Uterus (tissue), 4 donors: ENCODE data around the gene IDI2. TPM values are rescaled to one million over a fixed set of nuclear protein-coding genes. Genes with fewer than 3 reads are reported as not detected.

Source experiments
- DNase-seq, 2 donors: peaks; one replicate each; pipeline ENCODE4 v3.0.0-alpha.2; 2019 to 2020
- H3K27ac ChIP-seq, 2 donors: fragments of 200-600 bp; sonication (generic); 1 replicate in 1 of 2; 2 replicates in 1 of 2; pipeline ENCODE4 v1.5.1; 2016 to 2018
- H3K27me3 ChIP-seq, 2 donors: fragments of 200-600 bp; sonication (generic); one replicate each; pipeline ENCODE4 v1.5.1; 2018 to 2019; ENCODE audit warnings: control low read depth in 1 of 2
- H3K36me3 ChIP-seq, 2 donors: fragments of 200-600 bp; sonication (generic); one replicate each; pipeline ENCODE4 v1.5.1; 2019; ENCODE audit warnings: control low read depth in 1 of 2
- H3K4me1 ChIP-seq, 2 donors: fragments of 200-600 bp; sonication (generic); one replicate each; pipeline ENCODE4 v1.5.1; 2018 to 2019; ENCODE audit warnings: control low read depth in 1 of 2
- H3K4me3 ChIP-seq, 2 donors: fragments of 200-600 bp; sonication (generic); 1 replicate in 1 of 2; 2 replicates in 1 of 2; pipeline ENCODE4 v1.5.1; 2018 to 2019; ENCODE audit warnings: mild to moderate bottlenecking in 1 of 2
- H3K9me3 ChIP-seq, 2 donors: fragments of 200-600 bp; sonication (generic); one replicate each; pipeline ENCODE4 v1.5.1; 2019; ENCODE audit warnings: control low read depth in 1 of 2
- CTCF ChIP-seq, 4 experiments: fragments of 200-600 bp in 2 of 4; fragments of 450-650 bp in 2 of 4; sonication (generic) in 2 of 4; IDR thresholded peaks; one replicate each; pipeline ENCODE4 v1.5.1; 2016 to 2019; ENCODE audit warnings: antibody characterized with exemption in 4 of 4, mild to moderate bottlenecking in 2 of 4, moderate library complexity in 1 of 4
- POLR2A ChIP-seq, 2 donors: fragments of 450-650 bp; IDR thresholded peaks; one replicate each; pipeline ENCODE4 v1.6.1; 2016; ENCODE audit warnings: antibody characterized with exemption in 2 of 2, mild to moderate bottlenecking in 1 of 2, moderate library complexity in 1 of 2
- intact Hi-C: fragments of 100-400 bp; cut with DNase I; formaldehyde crosslinking; loops from one replicate; pipeline ENCODE4 v1.15.1; 2023; ENCODE audit warnings: low total_unique reads
- total RNA-seq, 4 donors: library from RNA; depleted of rRNA in 3 of 4; stranded (reverse); fragments of >200 nt in 3 of 4; gene quantifications; one replicate each; pipeline versions ENCODE4 v1.1.0 to v1.2.4, GENCODE V29; 2014 to 2023
- donor health status: DM: yes; HTN: yes; CAD: no.

Gene IDI2
- total RNA-seq, 4 donors from 2014 or later: not detected

DNA sequence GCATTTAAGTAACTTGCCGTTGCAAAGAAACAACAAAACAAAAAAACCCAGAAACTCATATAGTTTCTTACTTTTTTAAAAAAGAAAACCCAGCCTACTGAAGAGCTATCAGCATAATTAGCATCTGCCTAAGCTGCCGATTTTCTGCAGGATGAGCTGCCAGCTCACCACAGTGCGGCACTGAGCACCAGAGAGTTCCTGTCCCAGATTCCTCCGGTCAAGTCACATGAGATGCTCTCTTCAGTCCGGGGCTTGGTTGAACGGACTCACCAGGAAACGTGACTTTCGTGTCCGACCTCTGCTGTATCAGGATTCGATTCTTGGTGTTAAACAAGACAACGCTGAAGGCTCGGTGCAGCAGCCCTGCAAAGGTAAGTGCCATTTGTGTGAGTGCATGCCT lies 3.2 kb downstream of the IDI2 start:
- no peaks in the 10 kb centered on the region for H3K27me3 ChIP-seq
- no peak for DNase-seq

GRCh38 chr10:1020958-1021357 lies 4.7 kb downstream of the IDI2 start:
- intact Hi-C loops: no loop called here
- H3K9me3 ChIP-seq: no peaks in the 10 kb centered on the region
- TF ChIP-seq CTCF (IDR thresholded peaks at IDR 0.05) (no peak), POLR2A (IDR thresholded peaks at IDR 0.05) (no peak)
- H3K27me3 ChIP-seq: no peaks in the 10 kb centered on the region
- H3K4me1 ChIP-seq: no peaks in the 10 kb centered on the region
- no peak for DNase-seq
- no peak overlapping the region for H3K4me3 ChIP-seq
- H3K27ac ChIP-seq: no peak overlapping the region
- H3K36me3 ChIP-seq: no peaks in the 10 kb centered on the region

More for the DNA sequence above, 3.2 kb downstream of the IDI2 start:
- Histone ChIP-seq H3K36me3 (no peaks in the 10 kb centered on the region), H3K9me3 (no peaks in the 10 kb centered on the region), H3K27ac (no peak overlapping the region), H3K4me1 (no peaks in the 10 kb centered on the region), H3K4me3 (no peak overlapping the region)
- TF ChIP-seq CTCF (IDR thresholded peaks at IDR 0.05) (no peak), POLR2A (IDR thresholded peaks at IDR 0.05) (no peak)
- intact Hi-C loops: no loop called here

- DNase-seq: no peak
- Histone ChIP-seq H3K4me1 (no peaks in the 10 kb centered on the region), H3K27ac (no peak overlapping the region), H3K27me3 (no peaks in the 10 kb centered on the region), H3K36me3 (no peaks in the 10 kb centered on the region), H3K9me3 (no peaks in the 10 kb centered on the region), H3K4me3 (no peak overlapping the region)
- intact Hi-C loops: no loop called here
- TF ChIP-seq CTCF (IDR thresholded peaks at IDR 0.05) (no peak), POLR2A (IDR thresholded peaks at IDR 0.05) (no peak)
Observed at GRCh38 chr10:1020460-1020859, 5.2 kb downstream of the IDI2 start.

- Histone ChIP-seq H3K36me3 (no peaks in the 10 kb centered on the region), H3K4me1 (no peaks in the 10 kb centered on the region), H3K27ac (no peak overlapping the region), H3K9me3 (no peaks in the 10 kb centered on the region), H3K27me3 (no peaks in the 10 kb centered on the region), H3K4me3 (no peak overlapping the region)
- DNase-seq: no peak
- TF ChIP-seq POLR2A (IDR thresholded peaks at IDR 0.05): no peak
- no peak for TF ChIP-seq CTCF (IDR thresholded peaks at IDR 0.05)
- intact Hi-C loops: no loop called here
Observed at GRCh38 chr10:1019362-1019761, 6.3 kb downstream of the IDI2 start.

- no peaks in the 10 kb centered on the region for H3K36me3 ChIP-seq
- no peak overlapping the region for H3K4me3 ChIP-seq
- H3K9me3 ChIP-seq: no peaks in the 10 kb centered on the region
- TF ChIP-seq CTCF (IDR thresholded peaks at IDR 0.05) (no peak), POLR2A (IDR thresholded peaks at IDR 0.05) (no peak)
- DNase-seq: no peak
- intact Hi-C loops: no loop called here
- H3K4me1 ChIP-seq: no peaks in the 10 kb centered on the region
- no peak overlapping the region for H3K27ac ChIP-seq
- no peaks in the 10 kb centered on the region for H3K27me3 ChIP-seq
Observed at GRCh38 chr10:1015688-1016087, 10.0 kb downstream of the IDI2 start.
